Stimulated activated naive CD8-positive, alpha-beta T cell treated with anti-CD3 and anti-CD28 coated beads, Interleukin-15, Interleukin-2, amounts not matched to agents 100 U/mL and 50 U/mL, for 24 hours (primary cell): ENCODE measurements around the gene PARD3.

Source experiments
- ATAC-seq: fragments of 150-1000 bp; cut with Tn5 transposase; one replicate; pipeline ENCODE4 v1.10.0; 2021
- DNase-seq: peaks from one replicate; pipeline ENCODE4 v3.0.0; 2021

The PARD3 gene

GRCh38 chr10:34121781-34122622, 693.1 kb downstream of the PARD3 start:
- DNase-seq (peak; percentile 7), ATAC-seq (peak; percentile 89)

- DNase-seq (no peak), ATAC-seq (no peak)
These were observed 693.9 kb downstream of the PARD3 start for GRCh38 chr10:34121125-34121753.

- ATAC-seq (no peak), DNase-seq (no peak)
These were observed 695.6 kb downstream of the PARD3 start for GRCh38 chr10:34119456-34119855.

GRCh38 chr10:34116681-34117271, 698.3 kb downstream of the PARD3 start:
- DNase-seq (no peak), ATAC-seq (no peak)

- no peak for ATAC-seq
These were observed 698.9 kb downstream of the PARD3 start for GRCh38 chr10:34116220-34116641.

GRCh38 chr10:34114914-34115313, 700.2 kb downstream of the PARD3 start:
- DNase-seq: no peak
- ATAC-seq: no peak

More at GRCh38 chr10:34116220-34116641, 698.9 kb downstream of the PARD3 start:
- no peak for DNase-seq

- ATAC-seq (no peak), DNase-seq (no peak)
These were observed 701.4 kb downstream of the PARD3 start for GRCh38 chr10:34113504-34114225.

- no peak for DNase-seq
- no peak for ATAC-seq
These were observed 702.8 kb downstream of the PARD3 start for GRCh38 chr10:34112171-34112782.

- no peak for ATAC-seq
- DNase-seq: no peak
These were observed 703.9 kb downstream of the PARD3 start for GRCh38 chr10:34111179-34111578.

GRCh38 chr10:34109952-34110702, 705.0 kb downstream of the PARD3 start:
- no peak for DNase-seq
- peak; percentile 32 for ATAC-seq

- ATAC-seq (no peak), DNase-seq (no peak)
These were observed 705.6 kb downstream of the PARD3 start for GRCh38 chr10:34109495-34109894.

GRCh38 chr10:34107626-34108516, 707.2 kb downstream of the PARD3 start:
- ATAC-seq: no peak

GRCh38 chr10:34106356-34106885, 708.7 kb downstream of the PARD3 start:
- DNase-seq (no peak), ATAC-seq (no peak)

More at GRCh38 chr10:34107626-34108516, 707.2 kb downstream of the PARD3 start:
- DNase-seq: no peak

GRCh38 chr10:34104829-34105572, 710.1 kb downstream of the PARD3 start:
- DNase-seq: no peak
- ATAC-seq: no peak

GRCh38 chr10:34102893-34103506, 712.1 kb downstream of the PARD3 start:
- no peak for DNase-seq
- ATAC-seq: no peak

GRCh38 chr10:34102237-34102673, 712.8 kb downstream of the PARD3 start:
- DNase-seq (no peak), ATAC-seq (no peak)

GRCh38 chr10:34101001-34101400, 714.1 kb downstream of the PARD3 start:
- DNase-seq: no peak
- ATAC-seq: no peak

- ATAC-seq (no peak), DNase-seq (no peak)
These were observed 716.1 kb downstream of the PARD3 start for GRCh38 chr10:34098821-34099567.
